ENCODE data around the gene BRD3OS. TPM values are rescaled to one million over a fixed set of nuclear protein-coding genes. Genes with fewer than 3 reads are reported as not detected.
A peak's percentile ranks its signal among the peaks of the same experiment; 100 is the strongest.

BRD3OS gene
- total RNA-seq, 2 experiments from 2014 or later, result 12.5 to 14.5 TPM

GRCh38 chr9:134058716-134059115, 33.4 kb downstream of the BRD3OS start:
- ATAC-seq (no peak), DNase-seq (no peak)
- Mint-ChIP-seq H3K36me3 (no peaks in the 10 kb centered on the region), H3K4me1 (peaks cover 9% of the 10 kb centered on the region), H3K4me3 (no peak overlapping the region), H3K27ac (no peak overlapping the region), H3K9me3 (ENCODE audit: low read depth) (no peaks in the 10 kb centered on the region), H3K27me3 (no peaks in the 10 kb centered on the region)
- CTCF ChIA-PET, result no interaction called here

GRCh38 chr9:134059188-134059641, 33.9 kb downstream of the BRD3OS start:
- CTCF ChIA-PET, result no interaction called here
- Mint-ChIP-seq H3K9me3 (ENCODE audit: low read depth) (no peaks in the 10 kb centered on the region), H3K36me3 (no peaks in the 10 kb centered on the region), H3K4me3 (no peak overlapping the region), H3K27ac (no peak overlapping the region), H3K4me1 (peaks cover 9% of the 10 kb centered on the region), H3K27me3 (no peaks in the 10 kb centered on the region)
- ATAC-seq (no peak), DNase-seq (no peak)

- H3K27me3 Mint-ChIP-seq, result no peaks in the 10 kb centered on the region
- CTCF ChIA-PET, result no interaction called here
- no peaks in the 10 kb centered on the region for H3K36me3 Mint-ChIP-seq
- H3K9me3 Mint-ChIP-seq (ENCODE audit: low read depth), result no peaks in the 10 kb centered on the region
- peaks cover 9% of the 10 kb centered on the region for H3K4me1 Mint-ChIP-seq
- peak; percentile 45 for ATAC-seq
- no peak for DNase-seq
- H3K4me3 Mint-ChIP-seq, result no peak overlapping the region
- H3K27ac Mint-ChIP-seq, result no peak overlapping the region
These were observed 34.5 kb downstream of the BRD3OS start for GRCh38 chr9:134059661-134060395.

- Mint-ChIP-seq H3K4me1 (peaks cover 14% of the 10 kb centered on the region), H3K27me3 (no peaks in the 10 kb centered on the region), H3K36me3 (no peaks in the 10 kb centered on the region), H3K9me3 (ENCODE audit: low read depth) (no peaks in the 10 kb centered on the region), H3K4me3 (no peak overlapping the region), H3K27ac (no peak overlapping the region)
- DNase-seq (no peak), ATAC-seq (no peak)
- CTCF ChIA-PET, result no interaction called here
These were observed 35.3 kb downstream of the BRD3OS start for GRCh38 chr9:134060546-134060945.

- CTCF ChIA-PET, result interaction anchor here (0.6 kb wide), 1 partner anchor 44 kb away, joined by 3 read pairs; no protein-coding TSS in a partner anchor
These were observed 35.9 kb downstream of the BRD3OS start for GRCh38 chr9:134061019-134061687.

GRCh38 chr9:134061688-134062371, 36.5 kb downstream of the BRD3OS start:
- H3K27ac Mint-ChIP-seq, result no peak overlapping the region

More at GRCh38 chr9:134061019-134061687, 35.9 kb downstream of the BRD3OS start:
- DNase-seq (no peak), ATAC-seq (no peak)
- Mint-ChIP-seq H3K36me3 (no peaks in the 10 kb centered on the region), H3K27ac (no peak overlapping the region), H3K27me3 (no peaks in the 10 kb centered on the region), H3K4me3 (no peak overlapping the region), H3K4me1 (peaks cover 20% of the 10 kb centered on the region), H3K9me3 (ENCODE audit: low read depth) (no peaks in the 10 kb centered on the region)

GRCh38 chr9:134062461-134063087, 37.3 kb downstream of the BRD3OS start:
- Mint-ChIP-seq H3K9me3 (ENCODE audit: low read depth) (no peaks in the 10 kb centered on the region), H3K4me3 (no peak overlapping the region), H3K27ac (no peak overlapping the region), H3K4me1 (peaks cover 25% of the 10 kb centered on the region), H3K27me3 (no peaks in the 10 kb centered on the region), H3K36me3 (no peaks in the 10 kb centered on the region)
- CTCF ChIA-PET, result no interaction called here
- ATAC-seq (no peak), DNase-seq (no peak)

More at GRCh38 chr9:134061688-134062371, 36.5 kb downstream of the BRD3OS start:
- ATAC-seq, result no peak
- CTCF ChIA-PET, result interaction anchor here (0.6 kb wide), 1 partner anchor 44 kb away, joined by 3 read pairs; no protein-coding TSS in a partner anchor
- Mint-ChIP-seq H3K9me3 (ENCODE audit: low read depth) (no peaks in the 10 kb centered on the region), H3K4me3 (no peak overlapping the region), H3K27me3 (no peaks in the 10 kb centered on the region), H3K4me1 (peaks cover 25% of the 10 kb centered on the region), H3K36me3 (no peaks in the 10 kb centered on the region)
- no peak for DNase-seq

GRCh38 chr9:134063088-134063570, 37.8 kb downstream of the BRD3OS start:
- Mint-ChIP-seq H3K27me3 (no peaks in the 10 kb centered on the region), H3K36me3 (no peaks in the 10 kb centered on the region), H3K9me3 (ENCODE audit: low read depth) (no peaks in the 10 kb centered on the region), H3K27ac (no peak overlapping the region), H3K4me1 (peaks cover 25% of the 10 kb centered on the region), H3K4me3 (no peak overlapping the region)
- ATAC-seq (no peak), DNase-seq (no peak)
- CTCF ChIA-PET, result no interaction called here

- CTCF ChIA-PET, result interaction anchor here (1.0 kb wide), 1 partner anchor 105 kb away, joined by 3 read pairs; no protein-coding TSS in a partner anchor
- H3K27ac Mint-ChIP-seq, result no peak overlapping the region
- no peak for ATAC-seq
- no peaks in the 10 kb centered on the region for H3K36me3 Mint-ChIP-seq
- H3K4me3 Mint-ChIP-seq, result no peak overlapping the region
- peaks cover 1% of the 10 kb centered on the region for H3K27me3 Mint-ChIP-seq
- H3K9me3 Mint-ChIP-seq (ENCODE audit: low read depth), result no peaks in the 10 kb centered on the region
- no peak for DNase-seq
- peaks cover 27% of the 10 kb centered on the region for H3K4me1 Mint-ChIP-seq
These were observed 38.5 kb downstream of the BRD3OS start for GRCh38 chr9:134063571-134064450.

- H3K27ac Mint-ChIP-seq, result no peak overlapping the region
- DNase-seq (no peak), ATAC-seq (no peak)
- CTCF ChIA-PET, result interaction anchor here (1.0 kb wide), 1 partner anchor 104 kb away, joined by 3 read pairs; no protein-coding TSS in a partner anchor
- H3K27me3 Mint-ChIP-seq, result peaks cover 10% of the 10 kb centered on the region
- no peak overlapping the region for H3K4me3 Mint-ChIP-seq
- H3K4me1 Mint-ChIP-seq, result peaks cover 32% of the 10 kb centered on the region
- H3K36me3 Mint-ChIP-seq, result no peaks in the 10 kb centered on the region
- H3K9me3 Mint-ChIP-seq (ENCODE audit: low read depth), result no peaks in the 10 kb centered on the region
These were observed 39.4 kb downstream of the BRD3OS start for GRCh38 chr9:134064711-134065110.

GRCh38 chr9:134065612-134066419, 40.5 kb downstream of the BRD3OS start:
- Mint-ChIP-seq H3K36me3 (no peaks in the 10 kb centered on the region), H3K4me1 (peaks cover 23% of the 10 kb centered on the region), H3K4me3 (peak overlapping the region; percentile 77), H3K27ac (peak overlapping the region; percentile 92), H3K9me3 (ENCODE audit: low read depth) (no peaks in the 10 kb centered on the region), H3K27me3 (peaks cover 21% of the 10 kb centered on the region)
- ATAC-seq, result peak; percentile 34
- peak; percentile 88 for DNase-seq
- CTCF ChIA-PET, result interaction anchor here (0.9 to 2.1 kb wide), 6 partner anchors 14 to 98 kb away, joined by 3 to 9 read pairs (median 4); partner anchors contain the start of genes BRD3OS and RNU6ATAC
